ENCODE measurements around the gene KRI1. TPM values are rescaled to one million over a fixed set of nuclear protein-coding genes. Genes with fewer than 3 reads are reported as not detected.

Gene KRI1
- total RNA-seq, 1 experiment from 2014 or later: 57.4 TPM

GRCh38 chr19:10533646-10534386, 32.0 kb downstream of the KRI1 start:
- Histone ChIP-seq H3K23me2 (ENCODE audit: insufficient read length, low read depth, low read length, poor library complexity, severe bottlenecking) (no peaks in the 10 kb centered on the region), H3K4me2 (ENCODE audit: insufficient read depth, insufficient read length, low read length) (no peak overlapping the region), H4K20me1 (ENCODE audit: control insufficient read depth, insufficient read depth, insufficient read length) (no peaks in the 10 kb centered on the region), H3K14ac (ENCODE audit: insufficient read depth, low read length) (no peak overlapping the region), H3K4ac (ENCODE audit: low read depth, low read length) (no peak overlapping the region), H3K9ac (ENCODE audit: extremely low read depth, insufficient read length, low read length) (no peak overlapping the region), H3K18ac (ENCODE audit: insufficient read length, low read depth, low read length) (no peak overlapping the region), H3T11ph (ENCODE audit: low read length) (no peak overlapping the region), H2BK5ac (ENCODE audit: insufficient read length, low read length) (no peak overlapping the region), H3K79me1 (ENCODE audit: insufficient read depth, low read depth, low read length, poor library complexity, severe bottlenecking) (no peaks in the 10 kb centered on the region), H3K9me3 (ENCODE audit: control insufficient read depth, low read depth, low read length) (no peaks in the 10 kb centered on the region), H4K8ac (replicated peaks; ENCODE audit: insufficient read length, low read depth, low read length) (no peak overlapping the region), H2BK120ac (ENCODE audit: low read depth, low read length, poor library complexity, severe bottlenecking) (no peak overlapping the region), H2BK15ac (ENCODE audit: low read depth, low read length) (no peak overlapping the region), H2BK20ac (ENCODE audit: low read depth, low read length, poor library complexity, severe bottlenecking) (no peak overlapping the region), H3K27me3 (ENCODE audit: insufficient read depth, low read length) (no peaks in the 10 kb centered on the region), H3K56ac (ENCODE audit: insufficient read length, low read depth, low read length) (no peak overlapping the region), H3K23ac (ENCODE audit: insufficient read length, low read depth, low read length) (no peak overlapping the region), H3K4me1 (ENCODE audit: insufficient read depth, low read length) (no peaks in the 10 kb centered on the region), H2AFZ (ENCODE audit: low read length) (no peak overlapping the region), H2AK5ac (ENCODE audit: insufficient read length, low read length) (no peak overlapping the region), H3K79me2 (ENCODE audit: insufficient read depth, low read length) (no peaks in the 10 kb centered on the region), H3K27ac (ENCODE audit: insufficient read length, low read depth, low read length) (no peak overlapping the region), H4K91ac (ENCODE audit: insufficient read length, low read depth, low read length) (no peak overlapping the region), H4K5ac (ENCODE audit: insufficient read length, low read depth, low read length) (no peak overlapping the region), H2BK12ac (ENCODE audit: insufficient read length, low read depth, low read length) (no peak overlapping the region)
- Mint-ChIP-seq H3K36me3 (ENCODE audit: insufficient read depth in 1 of 3, low read depth in 3 of 3) (no peaks in the 10 kb centered on the region), H3K9me3 (no peaks in the 10 kb centered on the region), H3K27ac (no peak overlapping the region), H3K4me3 (no peak overlapping the region), H3K27me3 (ENCODE audit: low read depth) (peaks cover 21% of the 10 kb centered on the region), H3K4me1 (no peaks in the 10 kb centered on the region)
- DNase-seq: no peak
- WGBS (ENCODE audit: extremely low coverage, insufficient read length, low lambda C conversion rate): no CpG with 5 or more reads among the region's 10 CpGs
- no peak for TF ChIP-seq CTCF (conservative IDR thresholded peaks at IDR 0.05)
